Measurements from ENCODE around the gene ESRRB.
A peak's percentile ranks its signal among the peaks of the same experiment; 100 is the strongest.

Gene ESRRB

DNA sequence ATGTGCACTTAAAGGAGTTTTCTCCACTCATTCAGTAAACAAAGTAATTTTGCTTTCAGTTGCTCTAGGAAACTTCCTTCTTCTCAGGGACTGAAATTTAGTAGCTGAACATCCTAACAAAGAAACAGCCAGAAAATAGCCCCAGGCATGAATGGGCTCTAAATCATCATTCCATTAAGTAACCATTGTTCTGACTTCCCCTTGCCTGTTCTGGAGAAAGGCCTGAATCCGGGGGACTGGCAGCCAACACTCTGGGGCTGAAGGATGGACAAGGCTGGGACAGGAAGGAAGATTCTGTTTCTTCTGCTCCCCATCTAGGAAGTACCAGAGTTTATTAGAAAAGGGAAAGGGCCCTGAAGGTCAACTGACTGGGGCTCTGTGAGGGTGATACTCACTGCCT lies 104.5 kb downstream of the ESRRB start:
- intact Hi-C loops (cut with DNase I): no loop called here
- no peak for DNase-seq

DNA sequence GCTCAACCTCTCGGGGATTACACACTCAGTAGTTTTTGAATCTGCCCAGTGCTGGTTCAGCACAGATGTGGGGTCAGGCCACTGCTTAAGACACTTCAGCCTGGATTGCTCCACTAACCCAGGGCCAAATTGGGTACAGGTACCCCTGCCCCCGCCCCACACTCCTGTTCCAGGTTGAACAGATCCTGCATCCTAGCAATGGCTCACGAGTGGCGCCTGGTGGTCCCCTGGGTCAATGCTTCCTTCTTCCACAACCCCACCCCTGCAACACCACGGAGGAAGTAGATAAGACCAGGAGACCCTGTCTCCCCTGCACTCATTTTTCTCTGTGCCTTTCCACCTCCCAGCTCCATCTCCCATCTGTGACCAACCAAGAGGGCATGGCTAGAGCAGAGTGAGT lies 108.4 kb downstream of the ESRRB start:
- intact Hi-C loops (cut with DNase I): no loop called here
- no peak for DNase-seq

DNA sequence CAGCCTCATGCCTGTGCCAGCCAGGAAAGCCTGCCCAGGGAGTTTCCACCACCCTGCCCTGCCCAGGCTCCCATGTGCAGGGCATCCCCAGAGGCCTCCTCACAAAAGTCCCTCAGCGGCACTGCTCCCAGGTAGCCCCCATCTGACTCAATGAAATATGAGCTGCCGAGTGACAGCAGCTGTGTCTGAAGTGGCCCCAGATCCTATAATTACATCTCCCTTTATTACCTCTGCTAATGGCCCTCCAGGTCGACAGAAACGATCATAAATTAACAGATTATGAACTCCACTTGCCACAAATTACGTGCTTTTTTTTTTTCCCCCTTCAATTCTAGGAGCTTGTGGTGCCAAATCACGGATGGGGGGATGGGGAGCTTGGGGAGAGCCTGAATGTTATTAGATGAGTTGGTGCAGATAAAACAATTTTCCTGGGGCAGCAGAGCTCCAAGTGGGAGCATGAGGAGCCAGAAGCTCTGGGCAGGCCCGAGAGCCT lies 110.4 kb downstream of the ESRRB start:
- DNase-seq: no peak
- intact Hi-C loops (cut with DNase I): no loop called here

DNA sequence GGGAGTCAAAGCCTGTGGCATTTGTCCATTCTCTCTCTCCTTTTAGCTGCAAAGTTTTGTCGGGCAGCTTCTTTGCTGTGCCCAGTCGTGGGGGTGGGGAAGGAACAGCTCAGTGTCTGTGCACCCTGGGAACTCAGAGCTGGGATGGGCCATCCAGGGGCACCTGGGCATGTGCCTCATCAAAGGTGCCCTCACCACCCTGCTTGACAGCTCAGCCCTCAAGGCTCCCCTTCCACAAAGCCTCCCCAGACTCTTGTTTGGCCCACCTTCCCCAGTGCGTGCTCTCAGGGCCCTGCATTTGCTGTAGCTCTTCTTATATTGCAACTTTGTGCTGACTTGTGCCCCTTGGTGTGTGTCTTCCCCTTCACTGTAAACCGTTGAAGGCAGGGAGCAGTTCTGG lies 112.6 kb downstream of the ESRRB start:
- intact Hi-C loops (cut with DNase I): no loop called here

DNA sequence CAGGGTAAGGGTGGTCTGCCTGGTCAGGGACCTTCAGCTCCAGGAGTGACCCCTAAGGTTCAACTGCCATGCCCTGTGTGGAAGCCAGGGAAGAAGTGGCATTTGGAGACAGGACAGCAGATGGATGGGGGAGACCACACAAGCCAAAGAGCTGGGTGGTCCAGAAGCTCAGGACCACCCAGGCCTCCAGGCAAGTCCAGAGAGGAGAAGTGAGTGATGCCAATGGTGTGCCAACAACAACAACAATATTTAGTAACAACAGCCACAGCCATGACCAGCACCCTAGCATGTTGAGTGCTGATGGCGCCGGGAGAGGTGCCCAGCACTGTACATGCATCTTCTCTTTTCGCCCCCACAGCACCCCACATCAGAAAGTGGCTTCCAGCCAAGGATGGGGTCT lies 113.7 kb downstream of the ESRRB start:
- no peak for DNase-seq
- intact Hi-C loops (cut with DNase I): no loop called here

More for the DNA sequence above, 112.6 kb downstream of the ESRRB start:
- no peak for DNase-seq

DNA sequence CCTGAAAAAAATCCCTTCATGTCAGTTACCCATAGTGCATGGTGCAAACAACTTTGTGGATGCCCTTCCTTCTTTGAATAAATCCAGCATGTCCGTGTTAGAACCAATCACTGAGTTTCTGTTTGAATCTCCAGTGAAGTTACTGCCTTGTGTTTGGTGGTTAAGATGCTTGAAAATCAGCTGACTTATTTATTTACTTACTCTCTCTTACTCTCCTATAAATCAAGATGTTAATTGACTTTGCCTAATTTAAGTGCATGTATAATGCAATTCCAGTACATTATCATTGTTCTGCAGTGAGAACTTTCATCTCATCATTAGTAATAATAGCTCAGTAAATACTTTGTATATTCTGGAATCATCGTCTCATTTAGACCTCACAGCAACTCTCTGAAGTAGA lies 114.2 kb downstream of the ESRRB start:
- no peak for DNase-seq
- intact Hi-C loops (cut with DNase I): no loop called here

DNA sequence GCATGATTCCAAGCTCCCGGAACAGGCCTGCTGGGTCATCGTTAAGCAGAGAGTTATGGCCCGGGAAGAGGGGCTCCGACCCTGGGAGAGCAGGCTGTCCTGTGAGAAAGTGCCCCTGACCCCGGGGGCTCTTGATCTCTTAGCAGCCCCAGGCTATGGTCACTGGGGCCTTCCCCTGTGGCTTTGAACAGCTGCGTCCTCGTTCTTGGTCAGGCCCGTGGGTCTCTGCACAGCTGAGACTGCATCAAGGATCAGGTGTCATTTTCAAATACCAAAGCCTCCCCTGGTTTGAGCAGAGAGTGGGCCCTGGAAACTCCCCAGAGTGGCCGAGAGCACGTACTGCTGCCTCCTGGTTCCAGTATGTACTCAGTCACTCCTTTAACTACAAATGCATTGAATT lies 114.8 kb downstream of the ESRRB start:
- DNase-seq: no peak
- intact Hi-C loops (cut with DNase I): no loop called here

DNA sequence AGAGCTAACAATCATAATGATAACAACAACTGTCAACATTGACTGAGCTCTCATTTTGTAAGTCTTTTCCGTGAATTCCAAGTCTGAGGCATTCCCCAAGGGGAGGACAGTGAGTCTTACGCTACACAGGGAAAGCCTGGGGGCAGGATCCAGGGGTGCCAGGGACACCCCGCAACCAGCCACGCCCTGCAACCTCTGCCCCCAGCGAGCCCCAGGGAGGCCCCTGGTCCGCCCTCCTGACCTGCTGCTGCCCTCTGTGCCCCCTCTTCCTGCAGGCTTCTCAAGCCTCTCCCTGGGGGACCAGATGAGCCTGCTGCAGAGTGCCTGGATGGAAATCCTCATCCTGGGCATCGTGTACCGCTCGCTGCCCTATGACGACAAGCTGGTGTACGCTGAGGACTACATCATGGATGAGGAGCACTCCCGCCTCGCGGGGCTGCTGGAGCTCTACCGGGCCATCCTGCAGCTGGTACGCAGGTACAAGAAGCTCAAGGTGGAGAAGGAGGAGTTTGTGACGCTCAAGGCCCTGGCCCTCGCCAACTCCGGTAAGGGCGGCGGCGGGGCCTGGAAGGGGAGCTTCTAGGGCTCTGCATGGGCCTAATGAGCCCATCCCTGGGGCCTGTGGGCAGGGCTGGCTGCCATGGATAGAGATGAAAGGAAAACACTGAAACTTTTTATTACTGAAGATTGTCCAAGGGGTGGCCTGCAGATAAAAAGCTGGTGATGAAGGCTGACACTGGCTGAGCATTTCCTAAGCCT lies 115.4 kb downstream of the ESRRB start:
- intact Hi-C loops (cut with DNase I): no loop called here
- no peak for DNase-seq

DNA sequence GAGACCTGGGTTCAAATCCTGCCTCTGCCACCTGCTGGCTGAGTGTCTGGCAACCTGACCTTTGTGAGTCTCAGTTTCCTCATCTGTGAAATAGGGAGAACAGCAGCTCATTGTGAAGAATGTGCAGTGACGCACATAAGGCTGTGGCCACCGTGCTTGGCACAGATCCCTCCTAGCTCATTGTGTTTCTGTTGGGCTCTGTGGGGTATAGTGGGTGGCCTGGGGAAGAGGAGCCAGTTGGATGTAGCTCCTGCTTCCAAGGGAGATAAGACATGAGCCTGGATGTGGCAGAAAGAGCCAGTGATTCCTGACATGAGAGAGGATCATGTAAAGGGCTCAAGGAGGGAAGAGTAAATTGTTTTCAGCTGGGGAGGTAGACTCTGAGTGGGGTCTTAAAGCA lies 120.0 kb downstream of the ESRRB start:
- no peak for DNase-seq
- intact Hi-C loops (cut with DNase I): no loop called here

DNA sequence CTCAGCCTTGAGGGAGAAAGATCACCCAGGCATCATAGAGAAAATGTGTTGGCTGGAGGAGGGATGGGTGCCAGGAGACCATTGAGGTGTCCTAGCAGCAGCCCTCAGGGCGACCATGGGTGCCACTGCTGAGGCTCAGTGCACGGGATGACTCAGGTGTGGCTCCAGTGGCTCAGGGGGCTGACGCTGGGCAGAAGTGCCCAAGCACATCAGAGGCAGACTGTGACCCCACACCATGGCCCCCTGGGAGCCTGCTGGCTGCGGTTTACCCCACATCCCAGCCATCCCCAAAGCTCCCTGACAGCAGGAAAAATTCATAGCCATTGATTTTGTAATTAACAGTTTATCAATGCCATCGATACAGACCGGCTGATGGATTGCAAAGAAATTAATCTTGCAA lies 120.7 kb downstream of the ESRRB start:
- DNase-seq: no peak
- intact Hi-C loops (cut with DNase I): no loop called here

DNA sequence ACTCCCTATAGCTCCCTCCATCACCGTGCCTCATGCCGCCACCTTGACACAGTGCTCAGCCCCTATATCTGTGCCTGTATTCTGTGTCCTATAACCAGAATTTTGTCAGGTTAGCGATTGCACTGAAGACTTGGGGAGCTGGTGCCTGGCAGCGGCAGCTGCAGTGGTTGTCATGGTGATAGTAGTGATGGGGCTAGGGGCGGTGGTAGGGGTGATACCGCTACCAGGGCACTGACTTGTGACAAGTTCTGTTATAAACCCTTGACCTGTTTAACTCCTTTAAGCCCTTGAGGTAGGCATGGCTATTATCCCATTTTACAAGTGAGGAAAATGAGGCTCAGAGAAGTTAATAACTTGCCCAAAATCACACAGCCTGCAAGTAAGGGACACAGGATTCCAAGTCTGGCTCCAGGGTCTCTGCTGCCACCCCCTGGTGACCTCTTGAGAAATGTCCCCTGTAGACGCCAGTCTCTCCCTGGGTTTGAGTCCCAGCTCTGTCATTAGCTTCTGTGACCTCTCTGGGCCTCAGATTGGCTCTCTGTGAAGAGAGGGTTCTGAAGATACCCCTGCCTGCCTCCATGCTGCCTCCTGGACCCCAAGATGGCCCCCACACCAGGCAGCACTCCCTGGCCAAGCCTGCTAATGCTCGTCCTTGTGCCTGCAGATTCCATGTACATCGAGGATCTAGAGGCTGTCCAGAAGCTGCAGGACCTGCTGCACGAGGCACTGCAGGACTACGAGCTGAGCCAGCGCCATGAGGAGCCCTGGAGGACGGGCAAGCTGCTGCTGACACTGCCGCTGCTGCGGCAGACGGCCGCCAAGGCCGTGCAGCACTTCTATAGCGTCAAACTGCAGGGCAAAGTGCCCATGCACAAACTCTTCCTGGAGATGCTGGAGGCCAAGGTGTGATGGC lies 121.9 kb downstream of the ESRRB start:
- no peak for DNase-seq
- intact Hi-C loops (cut with DNase I): no loop called here

DNA sequence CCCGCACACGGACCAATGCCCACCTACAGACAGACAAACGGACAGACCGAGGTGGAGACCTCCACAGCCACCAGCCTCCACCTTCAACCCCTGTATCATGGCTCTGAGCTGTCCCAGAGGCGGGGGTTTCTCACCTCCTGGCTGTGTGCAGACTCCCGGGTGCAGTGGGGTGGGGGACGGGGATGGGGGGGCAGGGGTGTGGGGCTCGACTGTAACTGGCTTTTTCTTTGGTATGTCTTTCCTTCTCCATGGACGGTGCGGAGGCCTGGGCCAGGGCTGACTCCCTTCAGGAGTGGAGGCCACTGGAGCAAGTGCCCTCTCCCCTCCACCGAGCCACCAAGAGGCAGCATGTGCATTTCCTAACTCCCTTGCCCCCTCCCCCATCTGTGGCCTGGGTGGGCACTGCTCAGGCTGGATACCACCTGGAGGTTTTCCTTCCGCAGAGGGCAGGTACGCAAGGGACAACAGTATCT lies 122.6 kb downstream of the ESRRB start:
- DNase-seq: no peak
- intact Hi-C loops (cut with DNase I): no loop called here

DNA sequence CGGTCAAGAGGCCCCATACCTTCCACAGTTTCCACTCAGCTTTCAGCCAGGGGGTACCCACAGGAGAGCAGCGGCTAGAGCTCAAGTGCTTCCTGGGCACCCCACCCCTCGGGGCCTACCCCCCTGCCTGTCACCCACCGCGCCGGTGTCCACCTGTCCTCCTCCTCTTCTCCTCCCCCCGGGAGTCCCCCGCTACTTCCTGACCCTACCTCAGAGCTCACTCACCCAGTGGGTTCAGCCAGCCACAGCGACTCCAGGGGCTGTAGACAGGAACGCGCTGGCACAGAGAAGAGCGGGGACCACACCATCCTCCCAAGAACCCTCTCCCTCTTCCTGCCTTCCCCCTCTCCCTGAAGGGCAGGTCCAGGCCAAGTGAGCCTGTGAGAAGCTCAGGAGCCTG lies 123.0 kb downstream of the ESRRB start:
- intact Hi-C loops (cut with DNase I): no loop called here
- DNase-seq: no peak

DNA sequence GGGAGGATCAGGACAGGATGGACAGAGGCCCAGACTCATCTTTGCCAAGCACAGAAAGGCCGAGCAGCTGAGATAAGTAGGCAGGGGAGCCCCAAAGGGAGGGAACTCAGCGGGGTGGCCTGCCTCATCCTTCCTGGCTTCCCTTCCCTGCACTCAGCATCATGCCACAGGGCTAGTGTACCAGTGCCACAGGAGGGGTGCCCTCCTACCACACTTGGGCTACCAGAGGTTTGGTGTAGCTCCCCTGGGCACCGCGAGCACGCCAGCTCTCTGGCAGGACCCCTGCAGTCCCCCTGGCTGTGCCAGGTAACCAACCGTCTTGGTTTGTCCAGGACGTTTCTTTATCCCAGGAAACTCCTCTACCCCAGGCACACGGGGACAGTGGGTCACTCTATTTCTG lies 123.5 kb downstream of the ESRRB start:
- intact Hi-C loops (cut with DNase I): no loop called here
- no peak for DNase-seq

DNA sequence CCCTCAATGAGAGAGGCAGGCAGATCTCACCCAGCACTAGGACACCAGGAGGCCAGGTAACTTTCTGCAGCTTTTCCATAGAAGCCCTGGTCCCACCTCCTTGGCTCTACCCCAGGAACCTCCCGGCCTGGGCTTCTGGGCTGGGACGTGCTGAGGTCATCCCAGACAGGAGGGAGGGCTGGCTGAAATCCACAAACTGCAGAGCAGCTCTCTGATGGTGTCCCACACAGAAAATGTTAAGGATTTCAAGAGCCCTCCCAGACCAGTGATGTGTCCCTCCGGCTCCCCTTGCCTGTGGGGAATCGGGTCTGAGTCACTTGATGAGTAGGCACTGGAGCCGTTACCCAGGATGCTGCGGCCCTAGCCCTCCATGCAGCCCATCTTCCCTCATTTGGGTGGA lies 124.1 kb downstream of the ESRRB start:
- intact Hi-C loops (cut with DNase I): no loop called here
- no peak for DNase-seq

DNA sequence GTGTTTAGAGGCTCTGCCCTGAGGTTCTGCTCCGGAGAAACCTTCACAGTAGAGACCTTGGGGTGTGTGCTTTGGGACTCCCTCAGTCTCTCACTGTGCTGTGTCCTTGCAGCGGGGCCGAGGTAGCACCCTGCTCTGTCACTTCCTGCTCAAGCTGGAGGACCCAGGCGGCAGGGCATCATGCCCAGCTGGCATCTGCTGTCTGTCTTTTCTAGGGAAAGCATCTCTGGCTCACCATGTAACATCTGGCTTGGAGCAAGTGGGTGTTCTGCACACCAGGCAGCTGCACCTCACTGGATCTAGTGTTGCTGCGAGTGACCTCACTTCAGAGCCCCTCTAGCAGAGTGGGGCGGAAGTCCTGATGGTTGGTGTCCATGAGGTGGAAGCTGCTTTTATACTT lies 124.5 kb downstream of the ESRRB start:
- intact Hi-C loops (cut with DNase I): no loop called here
- DNase-seq: no peak

DNA sequence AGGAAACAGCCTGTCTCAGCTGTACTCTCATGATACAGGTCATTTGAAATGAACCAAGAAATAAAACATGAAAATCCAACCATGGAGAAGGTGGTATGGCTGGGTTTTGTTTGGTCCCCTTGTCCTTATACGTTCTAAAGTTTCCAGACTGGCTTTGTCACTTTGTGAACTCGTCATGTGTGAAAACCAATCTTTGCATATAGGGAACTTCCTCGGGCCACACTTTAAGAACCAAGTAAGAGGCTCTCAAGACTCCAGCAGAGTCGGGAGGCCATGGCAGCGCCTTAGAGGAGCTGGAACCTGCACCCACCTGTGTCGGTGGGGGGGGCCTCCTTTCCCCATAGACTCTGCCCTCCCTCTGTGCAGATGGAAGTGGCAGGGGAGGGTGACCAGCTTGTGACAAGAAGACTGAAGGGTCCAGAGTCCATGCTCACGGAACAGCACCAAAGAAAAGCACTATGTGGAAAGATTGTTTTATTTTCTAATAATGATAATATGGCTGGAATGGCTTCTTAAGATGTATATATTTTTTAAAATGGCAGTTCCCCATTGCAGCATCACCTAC lies 125.3 kb downstream of the ESRRB start:
- intact Hi-C loops (cut with DNase I): no loop called here
- no peak for DNase-seq

DNA sequence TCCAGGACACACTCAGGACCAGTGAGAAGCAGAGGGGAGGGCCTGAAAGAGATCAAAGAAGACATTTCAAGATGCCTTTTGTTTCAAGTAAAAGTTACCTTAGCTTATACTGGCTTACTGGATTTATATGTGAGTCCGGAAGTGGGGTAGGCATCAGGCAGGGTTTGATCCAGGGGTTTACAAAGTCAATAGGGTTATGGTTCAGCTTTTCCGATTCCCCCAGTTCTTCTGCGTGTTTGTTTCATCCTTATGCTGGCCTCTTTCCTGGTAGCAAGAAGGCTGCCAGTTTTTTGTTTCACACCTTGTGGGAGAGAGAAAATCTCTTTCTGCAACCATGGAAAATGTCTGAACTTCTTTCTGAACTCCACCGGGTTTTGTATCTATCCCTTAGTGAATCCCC lies 126.3 kb downstream of the ESRRB start:
- intact Hi-C loops (cut with DNase I): no loop called here
- DNase-seq: no peak

DNA sequence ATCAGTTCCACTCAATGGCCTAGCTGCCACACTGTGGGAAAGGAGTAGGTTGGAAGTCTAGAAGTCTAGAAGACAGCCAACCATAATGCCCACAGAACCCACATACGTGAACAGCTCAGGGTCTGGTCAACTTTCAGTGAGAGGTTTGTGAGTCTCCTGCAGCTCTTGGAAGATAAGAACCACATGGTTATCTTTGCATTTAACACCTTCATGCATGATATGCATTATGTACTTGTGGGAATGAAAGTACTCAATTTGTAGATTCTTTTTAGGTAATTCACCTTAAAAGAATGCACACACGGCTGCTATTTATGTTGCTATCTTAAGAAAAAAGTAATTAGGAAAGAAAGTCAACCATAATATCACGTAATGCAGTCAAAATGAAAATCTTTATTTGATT lies 126.7 kb downstream of the ESRRB start:
- intact Hi-C loops (cut with DNase I): no loop called here
- DNase-seq: no peak

DNA sequence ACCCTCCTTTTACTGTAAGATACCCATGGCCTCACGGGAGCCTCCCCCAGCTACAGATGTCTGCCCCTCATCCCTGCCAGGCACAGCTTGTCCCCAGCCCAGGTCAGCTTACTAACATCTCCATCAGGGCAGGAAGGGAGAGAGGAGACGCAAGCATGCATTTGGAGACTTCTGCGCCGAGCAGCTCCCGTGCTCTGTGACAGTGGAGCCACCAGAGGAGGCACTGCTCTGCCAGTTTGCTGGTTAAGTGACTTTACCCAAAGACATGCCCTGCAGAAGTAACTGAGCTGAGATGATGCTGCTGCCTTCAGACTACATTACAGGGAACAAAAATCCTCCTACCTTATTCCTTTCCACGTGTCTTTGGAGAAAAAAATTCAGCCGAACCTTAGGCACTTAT lies 133.4 kb downstream of the ESRRB start:
- intact Hi-C loops (cut with DNase I): no loop called here
- peak in 38 of 42 donors; percentile 9 to 84 (median 44) for DNase-seq
